Stimulated activated CD8-positive, alpha-beta memory T cell treated with anti-CD3 and anti-CD28 coated beads, Interleukin-7, amount 100 ng/mL, for 1 hour (primary cell): ENCODE measurements around the gene SPIB.
"Not testable (repeated sequence)": the region's sequence is repeated elsewhere in the genome, so short reads cannot be mapped to it uniquely, and the experiment has no call there.

Source experiments
- DNase-seq, 2 donors: peaks; one replicate each; pipeline ENCODE4 v3.0.0-alpha.2; 2020; ENCODE audit warnings: low read depth in 2 of 2

The SPIB gene

GRCh38 chr19:50418176-50419021 lies at the start of gene SPIB:
Gene SPIB, plus strand, starts transcription at chr19:50418938. Its CDS starts 25 bp downstream, at chr19:50418963.
- DNase-seq: no peak

GRCh38 chr19:50371914-50372475 lies 46.7 kb upstream of the SPIB start:
- DNase-seq: no peak

DNA sequence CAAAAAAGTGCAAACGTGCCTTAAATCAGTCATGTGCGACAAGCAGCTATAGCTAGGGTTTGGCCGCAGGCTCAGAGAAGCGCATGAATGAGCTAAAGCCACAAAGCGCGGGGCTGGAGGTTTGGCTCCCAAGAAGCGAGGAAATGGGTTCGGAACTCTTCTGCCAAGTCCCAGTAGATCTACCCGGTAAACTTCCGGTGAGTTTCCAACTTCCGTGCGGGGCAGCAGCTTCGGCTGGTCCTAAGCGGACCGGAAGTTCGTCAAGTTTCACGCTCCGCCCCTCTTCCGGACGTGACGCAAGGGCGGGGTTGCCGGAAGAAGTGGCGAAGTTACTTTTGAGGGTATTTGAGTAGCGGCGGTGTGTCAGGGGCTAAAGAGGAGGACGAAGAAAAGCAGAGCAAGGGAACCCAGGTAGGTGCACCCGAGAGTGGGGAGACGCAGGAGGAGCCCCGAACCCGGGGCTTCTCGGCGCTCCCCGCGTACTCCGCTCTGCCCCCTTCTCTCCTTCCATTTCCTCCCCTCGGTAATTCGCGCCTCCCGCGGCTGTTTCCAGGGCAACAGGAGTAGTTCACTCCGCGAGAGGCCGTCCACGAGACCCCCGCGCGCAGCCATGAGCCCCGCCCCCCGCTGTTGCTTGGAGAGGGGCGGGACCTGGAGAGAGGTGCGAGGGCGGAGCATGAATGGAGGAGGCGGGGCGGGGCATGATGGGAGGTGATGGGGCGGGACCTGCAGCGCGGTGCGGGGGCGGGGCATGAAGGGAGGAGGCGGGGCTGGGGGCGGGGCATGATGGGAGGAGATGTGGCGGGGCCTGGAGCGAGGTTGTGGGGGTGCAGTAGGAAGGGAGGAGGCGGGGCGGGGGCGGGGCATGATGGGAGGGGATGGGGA lies 42.3 kb upstream of the SPIB start, which contains the start of gene NR1H2:
NR1H2 (plus strand) TSS at position 292 of the 885 bp plus-strand sequence. CDS start 1,149 bp downstream, outside the sequence.
- DNase-seq: peak; percentile 85 to 91

DNA sequence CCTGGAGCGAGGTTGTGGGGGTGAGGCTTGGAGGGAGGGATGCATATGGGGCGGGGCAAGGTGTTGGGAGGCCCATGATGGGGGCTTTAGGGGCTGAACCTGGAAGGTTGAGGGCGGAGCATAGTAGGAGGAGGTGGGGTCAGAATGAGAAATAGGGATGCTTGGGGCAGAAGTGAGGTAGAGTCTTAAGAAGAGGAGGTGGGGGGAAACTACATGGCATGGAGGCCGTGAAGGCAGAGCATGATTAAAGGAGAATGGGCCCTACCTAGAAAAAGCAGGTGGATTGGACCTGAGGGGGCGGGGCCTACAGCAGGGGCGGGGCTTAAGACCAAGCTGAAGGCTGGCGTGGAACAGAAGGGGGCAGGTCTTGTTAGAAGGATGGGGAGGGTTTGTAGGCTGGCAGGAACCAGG lies 41.7 kb upstream of the SPIB start:
- no peak for DNase-seq

- DNase-seq: no peak
These were observed 41.2 kb upstream of the SPIB start for GRCh38 chr19:50377517-50377916.

- no peak for DNase-seq
These were observed 40.4 kb upstream of the SPIB start for GRCh38 chr19:50378169-50378862.

- DNase-seq: no peak
These were observed 39.9 kb upstream of the SPIB start for GRCh38 chr19:50378863-50379236.

DNA sequence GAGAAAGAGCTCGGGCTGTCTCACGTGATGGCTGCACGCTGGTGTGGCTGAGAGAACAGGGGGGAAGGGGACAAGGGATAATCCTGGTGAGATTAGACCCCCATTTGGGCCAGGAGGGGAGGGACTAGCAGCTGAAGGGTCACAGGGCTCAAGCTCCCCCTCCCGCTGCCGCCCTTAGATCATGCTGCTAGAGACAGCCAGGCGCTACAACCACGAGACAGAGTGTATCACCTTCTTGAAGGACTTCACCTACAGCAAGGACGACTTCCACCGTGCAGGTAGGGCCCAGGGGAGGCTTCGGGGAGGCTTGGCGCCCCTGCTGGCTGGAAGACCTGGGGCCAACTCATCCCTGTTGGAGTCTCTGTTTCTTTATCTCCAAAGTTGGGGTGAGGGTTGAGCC lies 39.1 kb upstream of the SPIB start:
- DNase-seq: no peak

DNA sequence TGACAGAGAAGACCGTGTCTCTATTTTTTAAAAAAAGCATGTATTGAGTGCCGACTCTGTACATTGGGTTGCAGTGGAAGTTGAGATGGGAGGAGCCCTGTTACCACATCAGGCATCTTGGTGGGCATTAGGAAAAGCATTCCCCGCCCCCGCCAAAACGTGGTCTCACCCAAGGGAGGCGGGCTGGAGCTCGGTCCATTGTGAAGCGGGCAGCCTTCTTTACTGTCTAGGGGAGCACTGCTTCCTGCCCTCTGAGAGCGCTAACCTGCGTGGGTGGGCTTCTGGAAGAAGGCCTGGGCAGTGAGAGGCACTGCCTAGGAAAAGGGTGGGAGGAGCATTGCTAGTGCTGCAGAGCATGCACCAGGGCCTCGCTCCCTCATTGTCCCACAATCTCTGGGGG lies 38.6 kb upstream of the SPIB start:
- DNase-seq: no peak

GRCh38 chr19:50380751-50381151 lies 38.0 kb upstream of the SPIB start:
- DNase-seq: no peak

- no peak for DNase-seq
These were observed 36.6 kb upstream of the SPIB start for GRCh38 chr19:50381881-50382729.

GRCh38 chr19:50383001-50383851 lies 35.5 kb upstream of the SPIB start:
- no peak for DNase-seq

GRCh38 chr19:50383852-50384684 lies 34.7 kb upstream of the SPIB start, which contains the start of gene POLD1:
Gene POLD1, plus strand, starts transcription at chr19:50384347. Its CDS starts 14,505 bp downstream, at chr19:50398852.
- DNase-seq: peak; percentile 96 to 97

GRCh38 chr19:50384685-50385535 lies 33.8 kb upstream of the SPIB start:
- DNase-seq: no peak

GRCh38 chr19:50387176-50387867 lies 31.4 kb upstream of the SPIB start:
- no peak for DNase-seq

GRCh38 chr19:50387868-50388245 lies 30.9 kb upstream of the SPIB start:
- no peak for DNase-seq

DNA sequence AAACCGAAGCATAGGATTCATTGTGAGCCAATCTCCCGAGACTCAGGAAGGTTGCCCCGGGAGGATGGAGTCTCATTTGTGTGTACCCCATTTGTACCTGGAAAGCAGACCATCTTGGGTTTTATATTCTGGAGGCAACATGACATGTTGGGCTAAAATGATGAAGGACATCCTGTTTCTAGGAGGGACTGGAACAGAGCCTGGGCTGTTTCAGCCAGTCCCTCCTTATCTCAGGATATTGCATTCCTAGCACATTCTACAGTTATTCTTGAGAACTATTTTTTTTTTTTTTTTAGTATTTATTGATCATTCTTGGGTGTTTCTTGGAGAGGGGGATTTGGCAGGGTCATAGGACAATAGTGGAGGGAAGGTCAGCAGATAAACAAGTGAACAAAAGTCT lies 28.4 kb upstream of the SPIB start:
- not testable (repeated sequence) for DNase-seq
